Right lobe of liver (tissue), 6 donors: Measurements from ENCODE around the gene PES1. TPM values are rescaled to one million over a fixed set of nuclear protein-coding genes. Genes with fewer than 3 reads are reported as not detected.
A peak's percentile ranks its signal among the peaks of the same experiment; 100 is the strongest.

Experiments
- ATAC-seq, 4 donors: fragments of 200-7000 bp; cut with Tn5 transposase; one replicate each; pipeline ENCODE4 v1.9.1; 2020; ENCODE audit warnings: mild to moderate bottlenecking in 4 of 4, moderate library complexity in 4 of 4
- DNase-seq, 3 donors: peaks; one replicate each; pipeline ENCODE4 v3.0.0-alpha.2; 2020
- H3K27ac ChIP-seq, 3 donors: fragments of 200-600 bp; one replicate each; pipeline ENCODE4 v1.8.0; 2022
- H3K27me3 ChIP-seq, 2 donors: fragments of 200-600 bp; one replicate each; pipeline ENCODE4 v1.8.0; 2022
- H3K36me3 ChIP-seq, 4 donors: fragments of 200-600 bp; sonication (generic) in 1 of 4; one replicate each; pipeline versions ENCODE4 v1.5.1 to v1.8.0; 2017 to 2022; ENCODE audit warnings: control low read depth in 1 of 4
- H3K4me1 ChIP-seq, 4 donors: fragments of 200-600 bp; sonication (generic) in 1 of 4; one replicate each; pipeline versions ENCODE4 v1.5.1 to v1.8.0; 2017 to 2022; ENCODE audit warnings: control low read depth in 1 of 4
- H3K4me3 ChIP-seq, 3 donors: fragments of 200-600 bp; one replicate each; pipeline ENCODE4 v1.8.0; 2022
- H3K9me3 ChIP-seq, 4 donors: fragments of 200-600 bp; sonication (generic) in 1 of 4; one replicate each; pipeline versions ENCODE4 v1.5.1 to v1.8.0; 2017 to 2022; ENCODE audit warnings: control low read depth in 1 of 4
- CTCF ChIP-seq, 4 donors: fragments of 200-600 bp in 3 of 4; fragments of 450-650 bp in 1 of 4; IDR thresholded peaks; one replicate each; pipeline versions ENCODE4 v1.5.1 to v1.8.0; 2016 to 2022; ENCODE audit warnings: antibody characterized with exemption in 4 of 4, mild to moderate bottlenecking in 2 of 4
- POLR2A ChIP-seq: fragments of 450-650 bp; IDR thresholded peaks from one replicate; pipeline ENCODE4 v1.6.1; 2017; ENCODE audit warnings: antibody characterized with exemption, mild to moderate bottlenecking
- WGBS: methylation state at CpG from one replicate; pipeline ENCODE4 v1.1.6; 2018; ENCODE audit warnings: low coverage, low lambda C conversion rate; ENCODE audit not compliant: insufficient coverage; ENCODE audit errors: missing lambda C conversion rate; 5-methylcytosine and 5-hydroxymethylcytosine counted together
- intact Hi-C, 2 donors: fragments of 100-400 bp; cut with DNase I; formaldehyde crosslinking; loops; one replicate each; pipeline versions ENCODE4 v1.11.2 to v1.14.1; 2022
- total RNA-seq, 6 experiments: library from RNA; depleted of rRNA in 2 of 6; stranded (reverse); fragments of >200 nt in 2 of 6; fragmentation: NEBNext Ultra II Directional in 3 of 6; extraction: Animal tissue kit (Norgen Biotek cat#: 25700) in 3 of 6; gene quantifications; one replicate each; pipeline versions ENCODE4 v1.1.0 to v1.2.4, GENCODE V29; 2016 to 2023
- donor health status: DM: no; HTN: yes; CAD: no.
- donor health status: DM: no; HTN: no; CAD: no.
- donor health status: DM: no; HTN: no; CAD: no.
- donor health status: DM: no; HTN: yes; CAD: no.
- donor health status: DM: no; HTN: yes; CAD: no.

Gene PES1
- total RNA-seq, 6 experiments from 2014 or later: 21.9 to 35.7 (median 31.4) TPM

GRCh38 chr22:30566125-30566524, 25.6 kb downstream of the PES1 start:
- intact Hi-C loops: no loop called here
- Histone ChIP-seq H3K9me3 (no peaks in the 10 kb centered on the region), H3K36me3 (no peaks in the 10 kb centered on the region), H3K4me3 (no peak overlapping the region), H3K4me1 (peaks cover 0 to 6% (median 0%) of the 10 kb centered on the region in 4 donors), H3K27me3 (no peaks in the 10 kb centered on the region), H3K27ac (no peak overlapping the region)
- DNase-seq (peak in 1 of 3 donors; percentile 41), ATAC-seq (peak; percentile 57 to 89 (median 82))
- 17% methylated on average over 7 of the region's 7 CpGs for WGBS
- TF ChIP-seq POLR2A (no peak), CTCF (IDR thresholded peaks at IDR 0.05) (no peak)

GRCh38 chr22:30565341-30565740, 26.4 kb downstream of the PES1 start:
- no peak for ATAC-seq
- no peak for DNase-seq
- Histone ChIP-seq H3K4me1 (peaks cover 0 to 4% (median 0%) of the 10 kb centered on the region in 4 donors), H3K27ac (no peak overlapping the region), H3K27me3 (no peaks in the 10 kb centered on the region), H3K4me3 (no peak overlapping the region), H3K9me3 (no peaks in the 10 kb centered on the region), H3K36me3 (no peaks in the 10 kb centered on the region)
- intact Hi-C loops: no loop called here
- 75% methylated on average over 2 of the region's 4 CpGs for WGBS
- TF ChIP-seq CTCF (IDR thresholded peaks at IDR 0.05) (no peak), POLR2A (no peak)

GRCh38 chr22:30564761-30565119, 27.0 kb downstream of the PES1 start:
- Histone ChIP-seq H3K4me3 (no peak overlapping the region), H3K4me1 (peaks cover 0 to 4% (median 0%) of the 10 kb centered on the region in 4 donors), H3K9me3 (no peaks in the 10 kb centered on the region), H3K27me3 (no peaks in the 10 kb centered on the region), H3K27ac (no peak overlapping the region), H3K36me3 (no peaks in the 10 kb centered on the region)
- TF ChIP-seq CTCF (IDR thresholded peaks at IDR 0.05) (no peak), POLR2A (no peak)
- WGBS: 45% methylated on average over 2 of the region's 3 CpGs
- ATAC-seq (no peak), DNase-seq (no peak)
- intact Hi-C loops: no loop called here

GRCh38 chr22:30564045-30564760, 27.5 kb downstream of the PES1 start:
- WGBS: 72% methylated on average over 3 of the region's 8 CpGs
- no peak for ATAC-seq
- intact Hi-C loops: no loop called here

More at GRCh38 chr22:30564045-30564760, 27.5 kb downstream of the PES1 start:
- TF ChIP-seq POLR2A: no peak
- TF ChIP-seq CTCF (IDR thresholded peaks at IDR 0.05): no peak
- no peak for DNase-seq
- Histone ChIP-seq H3K4me1 (peaks cover 0 to 4% (median 0%) of the 10 kb centered on the region in 4 donors), H3K36me3 (no peaks in the 10 kb centered on the region), H3K4me3 (no peak overlapping the region), H3K9me3 (no peaks in the 10 kb centered on the region), H3K27me3 (no peaks in the 10 kb centered on the region), H3K27ac (no peak overlapping the region)
